ENCODE measurements around the gene FBXW5. TPM values are rescaled to one million over a fixed set of nuclear protein-coding genes. Genes with fewer than 3 reads are reported as not detected.

The FBXW5 gene
- total and polyA plus RNA-seq, 2 experiments from 2014 or later: 27.0 to 111 TPM

DNA sequence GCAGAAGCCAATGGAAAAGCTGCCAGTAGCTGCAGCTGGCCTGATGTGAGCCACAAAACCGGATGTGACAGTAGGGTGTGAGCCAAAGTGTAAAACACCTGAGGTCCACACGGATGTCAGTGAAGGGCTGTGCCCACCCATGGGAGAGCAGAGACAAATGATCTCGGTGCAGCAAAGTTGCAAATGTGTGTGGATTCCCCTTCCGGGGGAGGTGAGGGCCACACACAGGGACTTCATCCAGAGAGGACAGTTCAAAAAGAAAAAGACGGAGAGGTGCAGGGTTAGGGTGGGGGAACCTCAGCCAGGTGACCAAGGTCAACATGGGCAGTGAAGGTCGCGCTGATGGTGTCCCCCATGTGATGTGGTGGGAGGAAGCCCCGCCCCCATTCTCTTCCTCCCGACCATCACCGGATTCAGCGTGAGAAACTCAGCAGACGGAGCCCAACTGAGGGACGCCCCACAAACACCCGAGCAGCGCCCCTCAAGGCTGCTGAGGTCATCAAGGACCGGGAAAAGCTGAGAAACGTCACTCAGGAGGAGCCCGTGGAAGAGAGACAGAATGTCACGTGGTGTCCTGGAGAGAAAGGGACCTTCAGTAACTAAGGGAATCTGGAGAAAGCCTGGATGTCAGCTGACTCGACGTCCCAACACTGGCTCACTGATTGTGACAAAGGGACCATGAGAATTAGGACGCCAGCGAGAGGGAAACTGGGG, 21.4 kb upstream of the FBXW5 start:
- peaks cover 9% of the 10 kb centered on the region for H3K4me1 Mint-ChIP-seq
- no peaks in the 10 kb centered on the region for H4K20me1 ChIP-seq (replicated peaks; ENCODE audit: insufficient read depth)
- H3K4me2 ChIP-seq: peak overlapping the region; percentile 67
- H3K27ac Mint-ChIP-seq: peak overlapping the region; percentile 38
- H3K4me3 Mint-ChIP-seq: peak overlapping the region; percentile 5; the same call in 1 of the 3 replicates
- H3K27me3 ChIP-seq (ENCODE audit: insufficient read depth): no peaks in the 10 kb centered on the region
- H2AFZ ChIP-seq: peak overlapping the region; percentile 88
- no peaks in the 10 kb centered on the region for H3K9me2 ChIP-seq (ENCODE audit: insufficient read depth)
- H3K36me3 ChIP-seq (ENCODE audit: insufficient read depth): no peaks in the 10 kb centered on the region
- no peaks in the 10 kb centered on the region for H3F3A ChIP-seq (replicated peaks; ENCODE audit: low read depth)
- TF ChIP-seq EZH2 (IDR thresholded peaks at IDR 0.05; ENCODE audit: low read depth, unreplicated experiment) (no peak), JUNB (IDR thresholded peaks at IDR 0.05; ENCODE audit: unreplicated experiment) (no peak), NANOG (IDR thresholded peaks at IDR 0.05; ENCODE audit: borderline replicate concordance) (no peak), STAT1 (IDR thresholded peaks at IDR 0.05; ENCODE audit: unreplicated experiment) (no peak), EZH2phosphoT487 (IDR thresholded peaks at IDR 0.05; ENCODE audit: unreplicated experiment) (no peak), CREB1 (CRISPR knock-in tag; IDR thresholded peaks at IDR 0.05; ENCODE audit: low read depth) (no peak), POLR2AphosphoS5 (IDR thresholded peaks at IDR 0.05; ENCODE audit: low read depth) (no peak)
- TF ChIP-seq, protein P1, sequence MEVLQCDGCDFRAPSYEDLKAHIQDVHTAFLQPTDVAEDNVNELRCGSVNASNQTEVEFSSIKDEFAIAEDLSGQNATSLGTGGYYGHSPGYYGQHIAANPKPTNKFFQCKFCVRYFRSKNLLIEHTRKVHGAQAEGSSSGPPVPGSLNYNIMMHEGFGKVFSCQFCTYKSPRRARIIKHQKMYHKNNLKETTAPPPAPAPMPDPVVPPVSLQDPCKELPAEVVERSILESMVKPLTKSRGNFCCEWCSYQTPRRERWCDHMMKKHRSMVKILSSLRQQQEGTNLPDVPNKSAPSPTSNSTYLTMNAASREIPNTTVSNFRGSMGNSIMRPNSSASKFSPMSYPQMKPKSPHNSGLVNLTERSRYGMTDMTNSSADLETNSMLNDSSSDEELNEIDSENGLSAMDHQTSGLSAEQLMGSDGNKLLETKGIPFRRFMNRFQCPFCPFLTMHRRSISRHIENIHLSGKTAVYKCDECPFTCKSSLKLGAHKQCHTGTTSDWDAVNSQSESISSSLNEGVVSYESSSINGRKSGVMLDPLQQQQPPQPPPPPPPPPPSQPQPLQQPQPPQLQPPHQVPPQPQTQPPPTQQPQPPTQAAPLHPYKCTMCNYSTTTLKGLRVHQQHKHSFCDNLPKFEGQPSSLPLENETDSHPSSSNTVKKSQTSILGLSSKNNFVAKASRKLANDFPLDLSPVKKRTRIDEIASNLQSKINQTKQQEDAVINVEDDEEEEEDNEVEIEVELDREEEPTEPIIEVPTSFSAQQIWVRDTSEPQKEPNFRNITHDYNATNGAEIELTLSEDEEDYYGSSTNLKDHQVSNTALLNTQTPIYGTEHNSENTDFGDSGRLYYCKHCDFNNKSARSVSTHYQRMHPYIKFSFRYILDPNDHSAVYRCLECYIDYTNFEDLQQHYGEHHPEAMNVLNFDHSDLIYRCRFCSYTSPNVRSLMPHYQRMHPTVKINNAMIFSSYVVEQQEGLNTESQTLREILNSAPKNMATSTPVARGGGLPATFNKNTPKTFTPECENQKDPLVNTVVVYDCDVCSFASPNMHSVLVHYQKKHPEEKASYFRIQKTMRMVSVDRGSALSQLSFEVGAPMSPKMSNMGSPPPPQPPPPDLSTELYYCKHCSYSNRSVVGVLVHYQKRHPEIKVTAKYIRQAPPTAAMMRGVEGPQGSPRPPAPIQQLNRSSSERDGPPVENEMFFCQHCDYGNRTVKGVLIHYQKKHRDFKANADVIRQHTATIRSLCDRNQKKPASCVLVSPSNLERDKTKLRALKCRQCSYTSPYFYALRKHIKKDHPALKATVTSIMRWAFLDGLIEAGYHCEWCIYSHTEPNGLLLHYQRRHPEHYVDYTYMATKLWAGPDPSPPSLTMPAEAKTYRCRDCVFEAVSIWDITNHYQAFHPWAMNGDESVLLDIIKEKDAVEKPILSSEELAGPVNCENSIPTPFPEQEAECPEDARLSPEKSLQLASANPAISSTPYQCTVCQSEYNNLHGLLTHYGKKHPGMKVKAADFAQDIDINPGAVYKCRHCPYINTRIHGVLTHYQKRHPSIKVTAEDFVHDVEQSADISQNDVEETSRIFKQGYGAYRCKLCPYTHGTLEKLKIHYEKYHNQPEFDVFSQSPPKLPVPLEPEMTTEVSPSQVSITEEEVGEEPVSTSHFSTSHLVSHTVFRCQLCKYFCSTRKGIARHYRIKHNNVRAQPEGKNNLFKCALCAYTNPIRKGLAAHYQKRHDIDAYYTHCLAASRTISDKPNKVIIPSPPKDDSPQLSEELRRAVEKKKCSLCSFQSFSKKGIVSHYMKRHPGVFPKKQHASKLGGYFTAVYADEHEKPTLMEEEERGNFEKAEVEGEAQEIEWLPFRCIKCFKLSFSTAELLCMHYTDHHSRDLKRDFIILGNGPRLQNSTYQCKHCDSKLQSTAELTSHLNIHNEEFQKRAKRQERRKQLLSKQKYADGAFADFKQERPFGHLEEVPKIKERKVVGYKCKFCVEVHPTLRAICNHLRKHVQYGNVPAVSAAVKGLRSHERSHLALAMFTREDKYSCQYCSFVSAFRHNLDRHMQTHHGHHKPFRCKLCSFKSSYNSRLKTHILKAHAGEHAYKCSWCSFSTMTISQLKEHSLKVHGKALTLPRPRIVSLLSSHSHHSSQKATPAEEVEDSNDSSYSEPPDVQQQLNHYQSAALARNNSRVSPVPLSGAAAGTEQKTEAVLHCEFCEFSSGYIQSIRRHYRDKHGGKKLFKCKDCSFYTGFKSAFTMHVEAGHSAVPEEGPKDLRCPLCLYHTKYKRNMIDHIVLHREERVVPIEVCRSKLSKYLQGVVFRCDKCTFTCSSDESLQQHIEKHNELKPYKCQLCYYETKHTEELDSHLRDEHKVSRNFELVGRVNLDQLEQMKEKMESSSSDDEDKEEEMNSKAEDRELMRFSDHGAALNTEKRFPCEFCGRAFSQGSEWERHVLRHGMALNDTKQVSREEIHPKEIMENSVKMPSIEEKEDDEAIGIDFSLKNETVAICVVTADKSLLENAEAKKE (CRISPR knock-in tag; IDR thresholded peaks at IDR 0.05): no peak
- TF ChIP-seq, protein P2, sequence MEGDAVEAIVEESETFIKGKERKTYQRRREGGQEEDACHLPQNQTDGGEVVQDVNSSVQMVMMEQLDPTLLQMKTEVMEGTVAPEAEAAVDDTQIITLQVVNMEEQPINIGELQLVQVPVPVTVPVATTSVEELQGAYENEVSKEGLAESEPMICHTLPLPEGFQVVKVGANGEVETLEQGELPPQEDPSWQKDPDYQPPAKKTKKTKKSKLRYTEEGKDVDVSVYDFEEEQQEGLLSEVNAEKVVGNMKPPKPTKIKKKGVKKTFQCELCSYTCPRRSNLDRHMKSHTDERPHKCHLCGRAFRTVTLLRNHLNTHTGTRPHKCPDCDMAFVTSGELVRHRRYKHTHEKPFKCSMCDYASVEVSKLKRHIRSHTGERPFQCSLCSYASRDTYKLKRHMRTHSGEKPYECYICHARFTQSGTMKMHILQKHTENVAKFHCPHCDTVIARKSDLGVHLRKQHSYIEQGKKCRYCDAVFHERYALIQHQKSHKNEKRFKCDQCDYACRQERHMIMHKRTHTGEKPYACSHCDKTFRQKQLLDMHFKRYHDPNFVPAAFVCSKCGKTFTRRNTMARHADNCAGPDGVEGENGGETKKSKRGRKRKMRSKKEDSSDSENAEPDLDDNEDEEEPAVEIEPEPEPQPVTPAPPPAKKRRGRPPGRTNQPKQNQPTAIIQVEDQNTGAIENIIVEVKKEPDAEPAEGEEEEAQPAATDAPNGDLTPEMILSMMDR (conservative IDR thresholded peaks at IDR 0.05; ENCODE audit: low read depth in 2 of 2): no peak
- TF ChIP-seq, protein P3, sequence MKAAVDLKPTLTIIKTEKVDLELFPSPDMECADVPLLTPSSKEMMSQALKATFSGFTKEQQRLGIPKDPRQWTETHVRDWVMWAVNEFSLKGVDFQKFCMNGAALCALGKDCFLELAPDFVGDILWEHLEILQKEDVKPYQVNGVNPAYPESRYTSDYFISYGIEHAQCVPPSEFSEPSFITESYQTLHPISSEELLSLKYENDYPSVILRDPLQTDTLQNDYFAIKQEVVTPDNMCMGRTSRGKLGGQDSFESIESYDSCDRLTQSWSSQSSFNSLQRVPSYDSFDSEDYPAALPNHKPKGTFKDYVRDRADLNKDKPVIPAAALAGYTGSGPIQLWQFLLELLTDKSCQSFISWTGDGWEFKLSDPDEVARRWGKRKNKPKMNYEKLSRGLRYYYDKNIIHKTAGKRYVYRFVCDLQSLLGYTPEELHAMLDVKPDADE (IDR thresholded peaks at IDR 0.05): no peak
- DNase-seq (ENCODE audit: low spot score): peak; percentile 55
- no peaks in the 10 kb centered on the region; the same call in 2 of the 3 replicates for H3K9me3 Mint-ChIP-seq
- H3K79me2 ChIP-seq (replicated peaks; ENCODE audit: insufficient read depth): no peaks in the 10 kb centered on the region
- peak; percentile 15 for ATAC-seq
- H3K4me1 ChIP-seq (ENCODE audit: insufficient read depth): peaks cover 9% of the 10 kb centered on the region
- H3K4me3 ChIP-seq: 0 out of 2 replicates have a peak overlapping the region, but pooled peaks have one; percentile 33
- H3K27me3 Mint-ChIP-seq (ENCODE audit: insufficient read depth, low read depth, poor library complexity): peaks cover 4% of the 10 kb centered on the region
- no peak overlapping the region; the same call in 1 of the 2 replicates for H3K27ac ChIP-seq (ENCODE audit: low read depth)
- no peaks in the 10 kb centered on the region for H3K36me3 Mint-ChIP-seq (ENCODE audit: low read depth)
